NCI-H345 treated with DMSO at 0.1 percent for 48 hours (cell line): ENCODE data around the gene P2RX1.

ENCODE experiments used
- DNase-seq: peaks from one replicate; lab custom pipeline; 2025; ENCODE audit not compliant: unreplicated experiment; lab: John Stamatoyannopoulos, UW

P2RX1 gene

GRCh38 chr17:3915995-3916696, at the start of gene P2RX1:
TSS of gene P2RX1 (minus strand) at chr17:3916465. CDS start at chr17:3916225, 240 bp downstream.
- no peak for DNase-seq

DNA sequence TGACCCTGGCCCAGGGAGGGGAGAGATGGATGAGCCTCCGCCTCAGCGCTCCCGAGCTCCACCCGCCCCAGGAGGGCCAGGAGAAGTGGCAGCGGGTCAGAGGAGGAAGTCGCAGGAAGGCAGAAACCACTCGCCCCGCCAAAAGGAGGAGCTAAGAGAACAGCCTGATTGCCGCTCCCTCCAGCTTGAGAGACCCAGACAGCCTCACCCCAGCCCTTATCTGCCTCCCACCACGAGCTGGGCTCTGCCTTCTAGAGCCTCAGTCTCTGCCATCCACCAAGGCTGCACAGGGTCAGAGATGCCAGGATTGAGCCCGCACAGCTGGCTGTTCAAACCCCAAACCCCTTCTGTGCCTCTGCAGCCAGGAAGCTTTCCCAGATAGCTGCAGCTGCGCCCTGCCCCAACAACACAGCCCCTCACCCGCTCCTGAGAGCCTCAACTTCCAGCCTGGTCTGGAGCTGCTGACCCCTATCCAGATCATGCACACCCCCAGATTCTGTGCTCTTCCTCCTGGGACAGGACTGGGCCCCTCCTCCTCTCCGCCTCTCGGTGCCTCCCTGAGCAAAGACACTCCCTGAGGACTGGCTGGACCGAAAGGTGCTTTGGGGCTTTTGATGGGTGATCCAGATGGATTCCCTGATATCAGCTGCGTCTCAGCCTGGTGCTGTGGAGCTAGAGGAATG, 49.0 kb upstream of the P2RX1 start:
- peak; percentile 31 for DNase-seq

GRCh38 chr17:3964203-3965117, 48.2 kb upstream of the P2RX1 start, which contains the start of gene ATP2A3:
TSS of gene ATP2A3 (minus strand) at chr17:3964437. CDS start at chr17:3964291, 146 bp downstream.
- DNase-seq = peak; percentile 33

GRCh38 chr17:3963237-3964201, 47.3 kb upstream of the P2RX1 start:
- DNase-seq = no peak

DNA sequence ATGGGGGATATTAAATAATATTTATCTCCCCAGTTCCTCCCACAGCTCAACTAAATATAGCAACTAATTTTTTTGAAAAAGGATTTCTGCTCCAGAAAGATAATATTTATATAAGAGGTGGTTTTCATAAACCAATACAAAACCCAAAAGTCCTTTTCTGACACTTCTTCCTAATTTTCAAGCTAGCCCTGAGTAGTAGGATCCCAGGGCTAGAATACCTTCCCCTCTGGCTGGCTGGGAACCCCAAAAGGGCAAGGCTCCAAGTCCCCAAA, 46.6 kb upstream of the P2RX1 start:
- DNase-seq = no peak

DNA sequence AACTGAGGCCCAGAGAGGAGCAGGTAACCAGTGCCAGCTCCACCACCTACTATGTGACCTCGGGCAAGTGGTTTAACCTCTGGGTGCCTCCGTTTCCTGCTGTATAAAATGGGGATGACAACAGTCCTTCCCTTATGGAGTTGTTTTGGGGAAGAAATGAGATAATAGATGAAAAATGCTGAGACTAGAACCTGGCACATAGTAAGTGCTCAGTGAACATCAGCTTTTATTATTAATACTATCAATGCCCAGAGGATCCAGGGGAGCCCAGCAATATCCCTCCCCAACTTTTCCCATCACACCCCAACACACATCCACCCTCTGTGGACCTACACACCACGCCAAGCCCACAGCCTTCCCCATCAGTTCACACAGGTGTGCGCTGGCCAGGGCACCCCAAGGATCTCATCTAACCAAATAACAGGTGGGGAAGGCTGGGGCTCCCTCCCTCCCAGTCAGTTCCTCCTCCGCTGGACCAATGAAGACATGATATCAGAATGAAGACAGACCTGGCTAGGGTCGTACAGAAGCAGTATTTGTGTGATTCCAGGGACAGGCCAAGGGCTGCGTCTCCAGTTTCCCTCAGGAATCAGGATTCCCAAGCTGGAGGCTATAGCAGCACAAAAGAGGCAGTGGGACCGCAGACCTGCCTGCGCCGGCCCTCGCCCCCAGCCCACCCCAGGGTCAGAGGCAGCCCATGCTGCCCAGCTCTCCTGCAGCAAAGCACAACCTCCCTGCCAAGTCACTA, 46.1 kb upstream of the P2RX1 start:
- no peak for DNase-seq

- DNase-seq = no peak
These were observed 45.3 kb upstream of the P2RX1 start for GRCh38 chr17:3961564-3962047.

DNA sequence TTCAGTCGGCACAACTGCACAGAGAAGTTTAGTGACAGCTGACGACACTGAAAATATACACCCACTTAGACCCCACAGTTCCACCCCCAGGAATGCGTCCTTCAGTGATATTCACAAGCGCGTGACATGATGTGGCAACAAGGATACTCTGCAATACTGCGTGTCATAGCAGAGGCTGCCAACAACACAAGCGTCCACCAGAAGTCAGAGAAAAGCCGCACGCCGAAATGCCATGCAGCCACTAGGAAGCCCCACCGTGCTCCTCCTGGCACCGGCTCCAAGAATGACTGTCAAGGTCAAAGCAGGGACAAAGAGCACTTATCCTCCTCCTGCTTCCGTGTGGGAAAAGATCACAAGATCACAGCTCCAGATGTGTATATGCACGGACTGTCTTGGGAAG, 44.5 kb upstream of the P2RX1 start:
- no peak for DNase-seq

DNA sequence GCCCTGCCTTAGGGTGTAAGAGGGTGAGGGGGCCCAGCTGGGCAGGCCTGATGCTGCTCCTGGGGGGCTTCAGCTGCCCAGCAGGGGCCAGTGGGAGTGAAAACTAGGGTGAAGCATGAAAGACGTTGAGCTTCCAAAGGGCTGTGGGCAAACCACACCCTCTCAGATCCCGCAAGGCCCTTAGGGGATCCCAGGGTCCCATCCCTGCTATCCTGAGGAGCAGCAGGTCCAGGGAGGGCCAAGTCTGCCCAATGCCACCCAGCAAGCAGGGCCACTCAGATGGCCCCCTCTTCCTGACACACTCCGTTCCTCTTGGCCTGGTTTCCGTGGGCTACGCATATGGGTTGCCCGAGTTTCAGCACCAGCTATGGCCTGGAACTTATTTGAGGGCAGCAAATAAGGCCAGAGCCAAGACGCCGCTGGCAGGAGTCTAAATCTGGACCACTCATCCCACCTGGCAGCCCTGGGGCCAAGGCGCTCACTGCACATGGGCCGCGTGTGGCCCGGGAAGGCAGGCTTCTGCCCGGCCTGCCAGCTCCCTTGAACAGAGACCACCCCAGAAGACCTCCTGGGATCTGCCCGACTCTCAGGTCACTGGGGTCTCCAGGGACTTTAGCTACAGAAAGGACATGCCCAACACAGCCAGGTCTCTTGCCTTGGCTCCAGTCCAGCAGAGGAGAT, 43.8 kb upstream of the P2RX1 start:
- no peak for DNase-seq

DNA sequence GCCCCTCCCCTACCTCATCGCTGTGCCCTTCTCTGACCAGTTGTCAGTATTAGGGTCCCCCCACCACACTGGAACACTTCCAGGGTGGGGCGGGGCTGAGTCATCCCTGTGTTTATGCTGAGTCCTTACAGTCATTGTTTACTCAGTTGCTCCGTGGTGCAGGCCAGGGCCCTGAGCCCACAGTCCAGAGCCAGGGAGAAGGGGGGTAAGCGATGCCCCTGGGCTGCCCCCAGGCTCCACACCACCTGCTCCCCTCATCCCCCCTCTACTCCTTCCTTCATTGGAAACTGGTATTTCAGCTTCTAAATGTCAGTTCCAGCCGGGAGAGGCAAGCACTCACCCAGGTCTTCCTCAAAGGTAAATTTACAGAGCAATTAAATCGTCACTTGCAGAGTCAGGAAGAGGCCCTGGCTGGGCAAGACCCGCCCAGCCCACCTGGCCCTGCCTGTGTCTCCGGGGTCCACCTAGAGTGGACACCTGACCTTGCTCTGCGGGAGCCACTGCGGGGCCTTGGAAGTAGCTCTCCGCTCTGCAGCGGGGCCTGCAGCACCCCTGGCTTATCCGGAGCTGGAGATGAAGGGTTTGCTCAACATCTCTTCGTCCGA, 43.1 kb upstream of the P2RX1 start:
- peak; percentile 71 for DNase-seq

GRCh38 chr17:3957735-3958599, 41.7 kb upstream of the P2RX1 start:
- DNase-seq = no peak

GRCh38 chr17:3956983-3957382, 40.7 kb upstream of the P2RX1 start:
- DNase-seq = peak; percentile 65

GRCh38 chr17:3956327-3956957, 40.2 kb upstream of the P2RX1 start:
- no peak for DNase-seq

DNA sequence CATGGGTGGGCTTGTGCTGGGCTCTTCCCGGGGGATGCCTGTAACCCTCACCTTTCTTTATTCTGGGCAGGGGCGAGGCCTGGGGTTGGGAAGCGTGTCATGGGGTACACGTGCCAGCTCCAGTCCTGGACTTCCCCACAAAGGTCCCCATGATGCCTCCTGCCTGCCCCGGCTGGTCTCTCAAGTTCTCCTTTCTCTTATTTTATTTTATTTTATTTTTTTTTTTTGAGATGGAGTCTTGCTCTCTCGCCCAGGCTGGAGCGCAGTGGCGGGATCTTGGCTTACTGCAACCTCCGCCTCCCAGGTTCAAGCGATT, 39.4 kb upstream of the P2RX1 start:
- DNase-seq = no peak

DNA sequence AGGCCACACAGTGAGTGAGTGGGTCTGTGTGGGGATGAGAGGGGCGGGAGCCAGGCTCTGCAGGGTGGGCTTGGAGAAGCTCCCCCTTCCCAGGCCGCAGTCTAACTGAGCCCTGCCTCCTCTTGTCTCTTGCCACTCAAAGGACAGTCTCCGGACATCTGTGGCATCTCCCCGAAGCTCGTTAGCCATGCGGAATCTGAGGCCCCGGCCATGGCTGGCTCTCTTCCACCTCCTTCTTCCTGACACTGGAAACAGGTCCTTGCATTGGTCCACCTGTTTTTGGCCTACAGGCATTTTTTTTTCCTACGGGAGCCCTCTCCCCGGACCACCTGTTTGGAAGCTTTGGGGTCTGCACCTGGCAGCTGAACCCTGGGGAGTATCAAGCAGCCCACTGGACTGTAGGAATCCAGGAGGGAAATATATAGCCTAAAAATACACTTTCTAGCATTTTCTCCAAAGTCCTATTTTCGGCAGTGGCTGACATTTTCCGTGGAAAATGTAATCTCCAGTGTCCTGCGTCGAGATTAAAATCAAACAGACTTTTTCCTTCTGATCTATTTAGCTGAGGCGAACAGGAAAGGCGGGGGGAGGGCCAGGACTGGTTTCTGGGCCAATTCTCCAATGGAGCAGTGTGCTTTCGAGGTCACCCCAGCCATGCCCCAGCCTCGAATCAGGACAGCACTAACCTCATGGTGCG, 38.9 kb upstream of the P2RX1 start:
- no peak for DNase-seq

DNA sequence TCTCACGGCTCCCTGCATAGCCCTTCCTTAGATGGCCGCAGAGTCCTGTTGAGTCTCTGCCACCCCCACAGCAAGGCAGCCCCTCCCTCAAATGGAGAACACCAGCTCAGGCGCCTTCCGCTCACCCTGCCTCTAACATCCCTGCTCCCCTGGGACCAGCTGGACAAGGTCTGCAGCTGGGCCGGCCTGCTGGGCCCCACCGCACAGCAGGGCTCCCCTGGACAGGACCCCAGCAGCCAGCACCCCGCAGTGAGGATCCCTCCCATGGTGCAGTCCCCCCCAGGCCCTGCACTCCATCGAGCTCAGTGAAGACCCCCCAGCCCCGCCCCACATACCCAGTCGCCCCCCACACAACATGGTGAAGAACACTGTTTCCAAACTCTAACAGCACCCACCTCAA, 37.8 kb upstream of the P2RX1 start:
- DNase-seq = no peak

DNA sequence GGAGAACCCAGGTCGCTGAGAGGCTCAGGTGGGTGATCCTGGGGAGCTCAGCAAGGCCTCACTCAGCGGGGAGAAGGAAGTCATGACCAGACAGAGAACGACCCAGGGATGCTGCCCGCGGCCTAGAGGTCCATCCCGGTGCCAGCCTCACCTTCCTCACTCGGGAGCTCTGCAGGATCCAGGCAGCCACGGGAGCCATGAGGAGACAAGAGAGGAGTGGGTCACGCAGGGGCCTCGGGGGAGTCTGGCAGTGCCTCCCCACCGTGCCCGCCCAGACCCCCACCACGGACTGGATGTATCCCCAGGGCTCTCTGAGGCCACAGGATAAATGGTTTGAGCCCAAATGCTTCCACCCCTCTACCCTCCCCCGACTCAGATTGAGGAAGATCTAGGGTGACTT, 37.3 kb upstream of the P2RX1 start:
- DNase-seq = no peak
